ENCODE measurements around the gene TRPM8. TPM values are rescaled to one million over a fixed set of nuclear protein-coding genes. Genes with fewer than 3 reads are reported as not detected.

The TRPM8 gene
- total RNA-seq, 4 donors from 2014 or later: not detected

- TF ChIP-seq POLR2A (IDR thresholded peaks at IDR 0.05) (no peak), CTCF (IDR thresholded peaks at IDR 0.05) (no peak)
- Histone ChIP-seq H3K9me3 (no peaks in the 10 kb centered on the region), H3K4me1 (no peaks in the 10 kb centered on the region), H3K36me3 (no peaks in the 10 kb centered on the region), H3K27me3 (no peaks in the 10 kb centered on the region), H3K4me3 (replicated peaks in 1 of 3) (no peak overlapping the region), H3K27ac (no peak overlapping the region)
- no peak for DNase-seq
- intact Hi-C loops (cut with DNase I): no loop called here
- WGBS, 2 donors: 85 to 89% methylated on average over 4 of the region's 4 CpGs
These were observed 85.1 kb downstream of the TRPM8 start for GRCh38 chr2:234002281-234002680.

- Histone ChIP-seq H3K4me3 (replicated peaks in 1 of 3) (no peak overlapping the region), H3K27me3 (no peaks in the 10 kb centered on the region), H3K4me1 (no peaks in the 10 kb centered on the region), H3K27ac (no peak overlapping the region), H3K36me3 (no peaks in the 10 kb centered on the region), H3K9me3 (no peaks in the 10 kb centered on the region)
- WGBS, 2 donors: 40 to 54% methylated on average over 8 of the region's 8 CpGs
- DNase-seq: no peak
- TF ChIP-seq POLR2A (IDR thresholded peaks at IDR 0.05): no peak
- no peak for TF ChIP-seq CTCF (IDR thresholded peaks at IDR 0.05)
- intact Hi-C loops (cut with DNase I): no loop called here
These were observed 86.9 kb downstream of the TRPM8 start for GRCh38 chr2:234003972-234004617.

- no peaks in the 10 kb centered on the region for H3K4me1 ChIP-seq
- no peaks in the 10 kb centered on the region for H3K36me3 ChIP-seq
- intact Hi-C loops (cut with DNase I): no loop called here
- no peak overlapping the region for H3K4me3 ChIP-seq (replicated peaks in 1 of 3)
- no peak overlapping the region for H3K27ac ChIP-seq
- H3K27me3 ChIP-seq: no peaks in the 10 kb centered on the region
- TF ChIP-seq POLR2A (IDR thresholded peaks at IDR 0.05) (no peak), CTCF (IDR thresholded peaks at IDR 0.05) (no peak)
- no peak for DNase-seq
- H3K9me3 ChIP-seq: no peaks in the 10 kb centered on the region
- WGBS, 2 donors: 77 to 86% methylated on average over 2 of the region's 2 CpGs
These were observed 88.0 kb downstream of the TRPM8 start for GRCh38 chr2:234005126-234005525.

- no peaks in the 10 kb centered on the region for H3K9me3 ChIP-seq
- 78 to 87% methylated on average over 3 of the region's 3 CpGs for WGBS, 2 donors
- H3K36me3 ChIP-seq: no peaks in the 10 kb centered on the region
- H3K4me1 ChIP-seq: no peaks in the 10 kb centered on the region
- no peak overlapping the region for H3K27ac ChIP-seq
- intact Hi-C loops (cut with DNase I): no loop called here
- TF ChIP-seq POLR2A (IDR thresholded peaks at IDR 0.05): no peak
- no peak for TF ChIP-seq CTCF (IDR thresholded peaks at IDR 0.05)
- no peak for DNase-seq
- no peaks in the 10 kb centered on the region for H3K27me3 ChIP-seq
- no peak overlapping the region for H3K4me3 ChIP-seq (replicated peaks in 1 of 3)
These were observed 89.3 kb downstream of the TRPM8 start for GRCh38 chr2:234006501-234006900.

- intact Hi-C loops (cut with DNase I): no loop called here
- 97 to 99% methylated on average over 1 of the region's 1 CpG for WGBS, 2 donors
- H3K36me3 ChIP-seq: no peaks in the 10 kb centered on the region
These were observed 97.3 kb downstream of the TRPM8 start for GRCh38 chr2:234014427-234014826.

More at GRCh38 chr2:234014427-234014826, 97.3 kb downstream of the TRPM8 start:
- Histone ChIP-seq H3K27me3 (no peaks in the 10 kb centered on the region), H3K9me3 (no peaks in the 10 kb centered on the region), H3K4me3 (replicated peaks in 1 of 3) (no peak overlapping the region), H3K4me1 (no peaks in the 10 kb centered on the region), H3K27ac (no peak overlapping the region)
- no peak for DNase-seq
- no peak for TF ChIP-seq POLR2A (IDR thresholded peaks at IDR 0.05)
- no peak for TF ChIP-seq CTCF (IDR thresholded peaks at IDR 0.05)
